ENCODE measurements around the gene CHD6. TPM values are rescaled to one million over a fixed set of nuclear protein-coding genes. Genes with fewer than 3 reads are reported as not detected.

Gene CHD6
- total RNA-seq, 4 donors from 2014 or later, result 24.7 to 89.7 (median 36.6) TPM

GRCh38 chr20:41355598-41356203, 262.5 kb downstream of the CHD6 start:
- Histone ChIP-seq H3K36me3 (peaks cover 75% of the 10 kb centered on the region), H3K27ac (no peak overlapping the region), H3K4me3 (no peak overlapping the region), H3K27me3 (no peaks in the 10 kb centered on the region), H3K4me1 (no peaks in the 10 kb centered on the region), H3K9me3 (no peaks in the 10 kb centered on the region)
- TF ChIP-seq POLR2AphosphoS5 (IDR thresholded peaks at IDR 0.05) (no peak), POLR2A (IDR thresholded peaks at IDR 0.05) (no peak), CTCF (IDR thresholded peaks at IDR 0.05) (no peak), EP300 (IDR thresholded peaks at IDR 0.05) (no peak)
- no peak for DNase-seq (ENCODE audit: low spot score in 2 of 2)
- WGBS, result 89% methylated on average over 3 of the region's 7 CpGs

GRCh38 chr20:41355192-41355591, 263.0 kb downstream of the CHD6 start:
- no peak for TF ChIP-seq POLR2AphosphoS5 (IDR thresholded peaks at IDR 0.05)
- TF ChIP-seq EP300 (IDR thresholded peaks at IDR 0.05), result no peak
- TF ChIP-seq POLR2A (IDR thresholded peaks at IDR 0.05), result no peak
- no peak for TF ChIP-seq CTCF (IDR thresholded peaks at IDR 0.05)
- WGBS, result 100% methylated on average over 3 of the region's 3 CpGs
- no peak overlapping the region for H3K4me3 ChIP-seq
- H3K36me3 ChIP-seq, result peaks cover 79% of the 10 kb centered on the region
- H3K27ac ChIP-seq, result no peak overlapping the region
- no peak for DNase-seq (ENCODE audit: low spot score in 2 of 2)
- H3K9me3 ChIP-seq, result no peaks in the 10 kb centered on the region
- H3K4me1 ChIP-seq, result no peaks in the 10 kb centered on the region
- H3K27me3 ChIP-seq, result no peaks in the 10 kb centered on the region

GRCh38 chr20:41353530-41353929, 264.6 kb downstream of the CHD6 start:
- no peak overlapping the region for H3K27ac ChIP-seq
- H3K4me1 ChIP-seq, result no peaks in the 10 kb centered on the region
- no peaks in the 10 kb centered on the region for H3K27me3 ChIP-seq
- no peaks in the 10 kb centered on the region for H3K9me3 ChIP-seq
- no peak for DNase-seq (ENCODE audit: low spot score in 2 of 2)
- peaks cover 88% of the 10 kb centered on the region for H3K36me3 ChIP-seq
- TF ChIP-seq POLR2A (IDR thresholded peaks at IDR 0.05) (no peak), CTCF (IDR thresholded peaks at IDR 0.05) (no peak), EP300 (IDR thresholded peaks at IDR 0.05) (no peak), POLR2AphosphoS5 (IDR thresholded peaks at IDR 0.05) (no peak)
- H3K4me3 ChIP-seq, result no peak overlapping the region

GRCh38 chr20:41352666-41353065, 265.5 kb downstream of the CHD6 start:
- Histone ChIP-seq H3K27ac (no peak overlapping the region), H3K36me3 (peaks cover 86% of the 10 kb centered on the region), H3K4me3 (no peak overlapping the region), H3K27me3 (no peaks in the 10 kb centered on the region), H3K4me1 (no peaks in the 10 kb centered on the region), H3K9me3 (no peaks in the 10 kb centered on the region)
- TF ChIP-seq POLR2AphosphoS5 (IDR thresholded peaks at IDR 0.05) (no peak), CTCF (IDR thresholded peaks at IDR 0.05) (no peak), EP300 (IDR thresholded peaks at IDR 0.05) (no peak)
- no peak for DNase-seq (ENCODE audit: low spot score in 2 of 2)
- 88% methylated on average over 4 of the region's 5 CpGs for WGBS

GRCh38 chr20:41352106-41352505, 266.1 kb downstream of the CHD6 start:
- Histone ChIP-seq H3K9me3 (no peaks in the 10 kb centered on the region), H3K4me1 (no peaks in the 10 kb centered on the region), H3K4me3 (no peak overlapping the region), H3K27me3 (no peaks in the 10 kb centered on the region), H3K36me3 (peaks cover 86% of the 10 kb centered on the region), H3K27ac (no peak overlapping the region)
- TF ChIP-seq EP300 (IDR thresholded peaks at IDR 0.05), result no peak
- TF ChIP-seq POLR2A (IDR thresholded peaks at IDR 0.05), result no peak
- no peak for TF ChIP-seq CTCF (IDR thresholded peaks at IDR 0.05)
- no peak for TF ChIP-seq POLR2AphosphoS5 (IDR thresholded peaks at IDR 0.05)
- no peak for DNase-seq (ENCODE audit: low spot score in 2 of 2)
- WGBS, result 90% methylated on average over 4 of the region's 4 CpGs
